Spleen (tissue), 7 donors: ENCODE data around the gene TCEANC2.

Source experiments
- POLR2A ChIP-seq, 3 donors: fragments of 450-650 bp; IDR thresholded peaks; one replicate each; pipeline ENCODE4 v1.5.1; 2017; ENCODE audit warnings: antibody characterized with exemption in 3 of 3, mild to moderate bottlenecking in 1 of 3
- POLR2AphosphoS5 ChIP-seq, 3 donors: sonication (generic); formaldehyde crosslinking; IDR thresholded peaks; one replicate each; pipeline ENCODE4 v1.5.1; 2017; ENCODE audit warnings: antibody characterized with exemption in 3 of 3
- TF ChIP-seq, protein P1 (sequence below), 11 experiments: fragments of 200-600 bp in 7 of 11; fragments of 450-650 bp in 4 of 11; sonication (generic) in 4 of 11; IDR thresholded peaks in 8 of 11; conservative IDR thresholded peaks in 3 of 11; 1 replicate in 7 of 11; 2 replicates in 4 of 11; pipeline versions ENCODE4 v1.4.0 to v1.8.0; 2016 to 2021; ENCODE audit warnings: antibody characterized with exemption in 11 of 11, inconsistent platforms in 4 of 11, mild to moderate bottlenecking in 1 of 11
- donor health status: DM: no; HTN: no; CAD: no; lungs with moderate emphysema.
- donor health status: DM: no; HTN: no; CAD: no.
- donor health status: DM: no; HTN: no; CAD: no.

DNA sequence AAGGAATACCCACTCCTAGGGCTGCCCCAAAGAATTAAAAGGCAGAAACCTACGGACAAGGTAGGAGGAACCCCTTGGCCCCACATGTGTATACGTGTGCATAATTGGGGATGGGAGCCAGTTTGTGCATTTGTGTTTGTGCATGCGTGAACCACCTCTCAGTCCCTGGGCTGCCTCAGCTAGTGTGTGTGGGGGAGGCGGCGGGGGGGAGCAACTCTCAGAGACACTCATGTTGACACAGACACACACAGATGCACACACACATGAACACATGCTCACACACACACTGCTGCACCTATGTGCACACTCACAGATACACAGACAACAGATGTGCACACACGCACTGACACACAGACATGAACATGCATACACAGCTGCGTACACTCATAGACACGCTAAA, 40.5 kb upstream of the TCEANC2 start:
- TF ChIP-seq, protein P1, sequence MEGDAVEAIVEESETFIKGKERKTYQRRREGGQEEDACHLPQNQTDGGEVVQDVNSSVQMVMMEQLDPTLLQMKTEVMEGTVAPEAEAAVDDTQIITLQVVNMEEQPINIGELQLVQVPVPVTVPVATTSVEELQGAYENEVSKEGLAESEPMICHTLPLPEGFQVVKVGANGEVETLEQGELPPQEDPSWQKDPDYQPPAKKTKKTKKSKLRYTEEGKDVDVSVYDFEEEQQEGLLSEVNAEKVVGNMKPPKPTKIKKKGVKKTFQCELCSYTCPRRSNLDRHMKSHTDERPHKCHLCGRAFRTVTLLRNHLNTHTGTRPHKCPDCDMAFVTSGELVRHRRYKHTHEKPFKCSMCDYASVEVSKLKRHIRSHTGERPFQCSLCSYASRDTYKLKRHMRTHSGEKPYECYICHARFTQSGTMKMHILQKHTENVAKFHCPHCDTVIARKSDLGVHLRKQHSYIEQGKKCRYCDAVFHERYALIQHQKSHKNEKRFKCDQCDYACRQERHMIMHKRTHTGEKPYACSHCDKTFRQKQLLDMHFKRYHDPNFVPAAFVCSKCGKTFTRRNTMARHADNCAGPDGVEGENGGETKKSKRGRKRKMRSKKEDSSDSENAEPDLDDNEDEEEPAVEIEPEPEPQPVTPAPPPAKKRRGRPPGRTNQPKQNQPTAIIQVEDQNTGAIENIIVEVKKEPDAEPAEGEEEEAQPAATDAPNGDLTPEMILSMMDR (IDR thresholded peaks at IDR 0.05 in 8 of 11, conservative IDR thresholded peaks at IDR 0.05 in 3 of 11): no peak
- no peak for TF ChIP-seq POLR2AphosphoS5 (IDR thresholded peaks at IDR 0.05)
- TF ChIP-seq POLR2A (IDR thresholded peaks at IDR 0.05): no peak
